Testis (tissue), 3 donors: ENCODE measurements around the gene CRTAC1. TPM values are rescaled to one million over a fixed set of nuclear protein-coding genes. Genes with fewer than 3 reads are reported as not detected.
"Not testable (repeated sequence)": the region's sequence is repeated elsewhere in the genome, so short reads cannot be mapped to it uniquely, and the experiment has no call there.

Experiments
- DNase-seq: peaks from one replicate; pipeline ENCODE4 v3.0.0-alpha.2; 2019
- H3K27ac ChIP-seq, 2 donors: fragments of 200-600 bp; sonication (generic); one replicate each; pipeline ENCODE4 v1.5.1; 2019
- H3K27me3 ChIP-seq: fragments of 200-600 bp; sonication (generic); one replicate; pipeline ENCODE4 v1.5.1; 2019
- H3K36me3 ChIP-seq: fragments of 200-600 bp; sonication (generic); one replicate; pipeline ENCODE4 v1.5.1; 2017; ENCODE audit warnings: low read depth; ENCODE audit errors: missing control alignments
- H3K4me1 ChIP-seq: fragments of 200-600 bp; sonication (generic); one replicate; pipeline ENCODE4 v1.5.1; 2019
- H3K4me3 ChIP-seq, 2 donors: fragments of 200-600 bp; sonication (generic); one replicate each; pipeline ENCODE4 v1.5.1; 2017 to 2019
- H3K9me3 ChIP-seq: fragments of 200-600 bp; sonication (generic); one replicate; pipeline ENCODE4 v1.5.1; 2017
- CTCF ChIP-seq, 3 experiments: fragments of 450-650 bp in 2 of 3; fragments of 200-600 bp in 1 of 3; sonication (generic) in 1 of 3; IDR thresholded peaks; one replicate each; pipeline ENCODE4 v1.5.1; 2016 to 2019; ENCODE audit warnings: antibody characterized with exemption in 3 of 3, mild to moderate bottlenecking in 2 of 3, moderate library complexity in 1 of 3
- POLR2A ChIP-seq: fragments of 450-650 bp; IDR thresholded peaks from one replicate; pipeline ENCODE4 v1.6.1; 2017; ENCODE audit warnings: antibody characterized with exemption, mild to moderate bottlenecking, moderate library complexity
- WGBS, 2 donors: methylation state at CpG; one replicate each; pipeline ENCODE4 v1.1.5; 2018; 5-methylcytosine and 5-hydroxymethylcytosine counted together
- intact Hi-C: fragments of 100-400 bp; cut with DNase I; formaldehyde crosslinking; loops from one replicate; pipeline ENCODE4 v1.15.1; 2023; ENCODE audit warnings: low total_unique reads
- polyA plus RNA-seq: library from polyadenylated mRNA; stranded (reverse); fragments of 350-450 nt; fragmentation: Illumina TruSeq; extraction: RNeasy Lipid Tissue Mini Kit (QIAGEN cat#74804); gene quantifications from one replicate; pipeline ENCODE4 v1.2.3, GENCODE V29; 2014; ENCODE audit warnings: low read depth, low replicate concordance; ENCODE audit not compliant: insufficient read depth
- total RNA-seq, 2 donors: library from RNA; depleted of rRNA; stranded (reverse); fragments of >200 nt; gene quantifications; one replicate each; pipeline ENCODE4 v1.2.3, GENCODE V29; 2016

The CRTAC1 gene
- total and polyA plus RNA-seq, 3 donors from 2014 or later: 7.5 to 12.2 (median 11.5) TPM

GRCh38 chr10:97842656-97843280 is 187.7 kb downstream of the CRTAC1 start:
- no peak overlapping the region for H3K27ac ChIP-seq
- no peak for DNase-seq
- no peaks in the 10 kb centered on the region for H3K27me3 ChIP-seq
- WGBS, 2 donors: 58 to 71% methylated on average over 7 of the region's 7 CpGs
- TF ChIP-seq POLR2A: no peak
- no peak for TF ChIP-seq CTCF (IDR thresholded peaks at IDR 0.05)
- no peaks in the 10 kb centered on the region for H3K4me1 ChIP-seq
- H3K4me3 ChIP-seq: no peak overlapping the region
- no peaks in the 10 kb centered on the region for H3K9me3 ChIP-seq
- intact Hi-C loops: no loop called here
- no peaks in the 10 kb centered on the region for H3K36me3 ChIP-seq

GRCh38 chr10:97842114-97842513 is 188.3 kb downstream of the CRTAC1 start:
- H3K9me3 ChIP-seq, H3K27me3 ChIP-seq, H3K36me3 ChIP-seq, intact Hi-C loops, DNase-seq, H3K27ac ChIP-seq, H3K4me3 ChIP-seq, H3K4me1 ChIP-seq: not testable (repeated sequence)
- 35 to 49% methylated on average over 2 to 3 of the region's 3 CpGs for WGBS, 2 donors

GRCh38 chr10:97841166-97841565 is 189.3 kb downstream of the CRTAC1 start:
- H3K4me1 ChIP-seq, H3K27me3 ChIP-seq, intact Hi-C loops, H3K27ac ChIP-seq, H3K36me3 ChIP-seq, DNase-seq, H3K9me3 ChIP-seq: not testable (repeated sequence)
- peak overlapping the region in 1 of 2 donors; percentile 15 for H3K4me3 ChIP-seq
- 78% methylated on average over 15 of the region's 22 CpGs; no CpG with 5 or more reads in 1 of the 2 donors for WGBS, 2 donors

GRCh38 chr10:97838091-97838490 is 192.3 kb downstream of the CRTAC1 start:
- Histone ChIP-seq H3K27ac (no peak overlapping the region), H3K27me3 (no peaks in the 10 kb centered on the region), H3K36me3 (no peaks in the 10 kb centered on the region), H3K4me1 (no peaks in the 10 kb centered on the region), H3K9me3 (no peaks in the 10 kb centered on the region), H3K4me3 (no peak overlapping the region)
- no peak for DNase-seq
- TF ChIP-seq POLR2A: no peak
- intact Hi-C loops: no loop called here
- 88 to 89% methylated on average over 3 of the region's 3 CpGs for WGBS, 2 donors

- WGBS, 2 donors: 82 to 87% methylated on average over 2 of the region's 2 CpGs
- TF ChIP-seq CTCF (IDR thresholded peaks at IDR 0.05) (no peak), POLR2A (no peak)
Observed at GRCh38 chr10:97836446-97836845, 194.0 kb downstream of the CRTAC1 start.

GRCh38 chr10:97831259-97831658 is 199.2 kb downstream of the CRTAC1 start:
- no peak overlapping the region for H3K4me3 ChIP-seq
- no peak for DNase-seq
- H3K27me3 ChIP-seq: no peaks in the 10 kb centered on the region
- intact Hi-C loops: no loop called here
- TF ChIP-seq POLR2A (no peak), CTCF (IDR thresholded peaks at IDR 0.05) (no peak)
- H3K4me1 ChIP-seq: no peaks in the 10 kb centered on the region
- 87 to 94% methylated on average over 1 to 2 of the region's 2 CpGs for WGBS, 2 donors
- H3K27ac ChIP-seq: no peak overlapping the region
- H3K9me3 ChIP-seq: no peaks in the 10 kb centered on the region
- no peaks in the 10 kb centered on the region for H3K36me3 ChIP-seq

More at GRCh38 chr10:97836446-97836845, 194.0 kb downstream of the CRTAC1 start:
- no peaks in the 10 kb centered on the region for H3K9me3 ChIP-seq
- H3K4me3 ChIP-seq: no peak overlapping the region
- H3K27ac ChIP-seq: no peak overlapping the region
- no peak for DNase-seq
- no peaks in the 10 kb centered on the region for H3K4me1 ChIP-seq
- intact Hi-C loops: no loop called here
- H3K27me3 ChIP-seq: no peaks in the 10 kb centered on the region
- H3K36me3 ChIP-seq: no peaks in the 10 kb centered on the region
